ENCODE results near the gene FHIT. TPM values are rescaled to one million over a fixed set of nuclear protein-coding genes. Genes with fewer than 3 reads are reported as not detected.

The FHIT gene
- total RNA-seq, 4 donors from 2014 or later = 7.5 to 20.1 (median 13.5) TPM

GRCh38 chr3:60202052-60202726 lies 1049.1 kb downstream of the FHIT start:
- Histone ChIP-seq H3K36me3 (no peaks in the 10 kb centered on the region), H3K27me3 (no peaks in the 10 kb centered on the region), H3K4me1 (no peaks in the 10 kb centered on the region), H3K9me3 (no peaks in the 10 kb centered on the region), H3K27ac (no peak overlapping the region), H3K4me3 (no peak overlapping the region)
- no peak for DNase-seq
- in situ Hi-C loops (cut with MboI; ENCODE audit: low pct_ligation_motif_present in 1 of 4, low pct_unique_long_range_greater_than_20kb in 1 of 4, low sequenced_read_pairs in 3 of 4) = no loop called here
- WGBS, 2 donors (ENCODE audit: low coverage in 1 of 2) = 57 to 64% methylated on average over 1 to 3 of the region's 3 CpGs
- TF ChIP-seq POLR2AphosphoS5 (IDR thresholded peaks at IDR 0.05) (no peak), EP300 (IDR thresholded peaks at IDR 0.05; ENCODE audit: low read depth) (no peak), POLR2A (IDR thresholded peaks at IDR 0.05) (no peak)
- TF ChIP-seq, protein P1, sequence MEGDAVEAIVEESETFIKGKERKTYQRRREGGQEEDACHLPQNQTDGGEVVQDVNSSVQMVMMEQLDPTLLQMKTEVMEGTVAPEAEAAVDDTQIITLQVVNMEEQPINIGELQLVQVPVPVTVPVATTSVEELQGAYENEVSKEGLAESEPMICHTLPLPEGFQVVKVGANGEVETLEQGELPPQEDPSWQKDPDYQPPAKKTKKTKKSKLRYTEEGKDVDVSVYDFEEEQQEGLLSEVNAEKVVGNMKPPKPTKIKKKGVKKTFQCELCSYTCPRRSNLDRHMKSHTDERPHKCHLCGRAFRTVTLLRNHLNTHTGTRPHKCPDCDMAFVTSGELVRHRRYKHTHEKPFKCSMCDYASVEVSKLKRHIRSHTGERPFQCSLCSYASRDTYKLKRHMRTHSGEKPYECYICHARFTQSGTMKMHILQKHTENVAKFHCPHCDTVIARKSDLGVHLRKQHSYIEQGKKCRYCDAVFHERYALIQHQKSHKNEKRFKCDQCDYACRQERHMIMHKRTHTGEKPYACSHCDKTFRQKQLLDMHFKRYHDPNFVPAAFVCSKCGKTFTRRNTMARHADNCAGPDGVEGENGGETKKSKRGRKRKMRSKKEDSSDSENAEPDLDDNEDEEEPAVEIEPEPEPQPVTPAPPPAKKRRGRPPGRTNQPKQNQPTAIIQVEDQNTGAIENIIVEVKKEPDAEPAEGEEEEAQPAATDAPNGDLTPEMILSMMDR (IDR thresholded peaks at IDR 0.05) = no peak
- intact Hi-C loops (cut with DNase I; ENCODE audit: low total_unique reads) = no loop called here

DNA sequence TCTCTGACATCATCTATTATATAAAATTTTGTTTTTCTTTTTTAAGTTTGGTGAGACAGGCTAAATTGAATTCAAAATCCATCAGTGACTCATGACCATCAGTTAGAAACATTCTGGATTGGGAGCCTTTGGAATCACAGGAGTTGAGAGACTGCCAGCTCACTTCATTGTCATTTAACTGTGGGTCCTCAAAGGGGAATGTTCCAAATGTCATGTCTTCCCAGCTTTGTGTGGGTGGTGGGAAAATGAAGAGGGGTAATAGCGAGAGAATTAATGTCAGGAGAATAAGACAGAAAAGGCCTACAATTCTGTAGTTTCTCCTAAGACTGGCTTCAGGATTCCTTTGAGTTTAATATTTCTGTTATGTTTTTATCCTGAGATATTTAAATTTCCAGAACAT lies 1051.9 kb downstream of the FHIT start:
- H3K27ac ChIP-seq = no peak overlapping the region
- WGBS, 2 donors (ENCODE audit: low coverage in 1 of 2) = 38 to 71% methylated on average over 1 of the region's 1 CpG
- no peak for DNase-seq
- H3K9me3 ChIP-seq = no peaks in the 10 kb centered on the region
- H3K36me3 ChIP-seq = no peaks in the 10 kb centered on the region
- H3K27me3 ChIP-seq = no peaks in the 10 kb centered on the region
- intact Hi-C loops (cut with DNase I; ENCODE audit: low total_unique reads) (no loop called here), in situ Hi-C loops (cut with MboI; ENCODE audit: low pct_ligation_motif_present in 1 of 4, low pct_unique_long_range_greater_than_20kb in 1 of 4, low sequenced_read_pairs in 3 of 4) (no loop called here)
- H3K4me1 ChIP-seq = no peaks in the 10 kb centered on the region
- no peak overlapping the region for H3K4me3 ChIP-seq
- TF ChIP-seq EP300 (IDR thresholded peaks at IDR 0.05; ENCODE audit: low read depth) = no peak
- TF ChIP-seq POLR2A (IDR thresholded peaks at IDR 0.05) = no peak
- no peak for TF ChIP-seq POLR2AphosphoS5 (IDR thresholded peaks at IDR 0.05)

GRCh38 chr3:60198179-60198720 lies 1053.0 kb downstream of the FHIT start:
- H3K27me3 ChIP-seq = no peaks in the 10 kb centered on the region
- no peaks in the 10 kb centered on the region for H3K36me3 ChIP-seq
- H3K9me3 ChIP-seq = no peaks in the 10 kb centered on the region
- H3K27ac ChIP-seq = no peak overlapping the region
- in situ Hi-C loops (cut with MboI; ENCODE audit: low pct_ligation_motif_present in 1 of 4, low pct_unique_long_range_greater_than_20kb in 1 of 4, low sequenced_read_pairs in 3 of 4) = no loop called here
- WGBS, 2 donors (ENCODE audit: low coverage in 1 of 2) = 82 to 90% methylated on average over 5 of the region's 5 CpGs
- intact Hi-C loops (cut with DNase I; ENCODE audit: low total_unique reads) = no loop called here
- no peak overlapping the region for H3K4me3 ChIP-seq
- H3K4me1 ChIP-seq = no peaks in the 10 kb centered on the region
- no peak for DNase-seq
- no peak for TF ChIP-seq EP300 (IDR thresholded peaks at IDR 0.05; ENCODE audit: low read depth)
- no peak for TF ChIP-seq POLR2AphosphoS5 (IDR thresholded peaks at IDR 0.05)
- TF ChIP-seq POLR2A (IDR thresholded peaks at IDR 0.05) = no peak
- TF ChIP-seq, protein P1 (IDR thresholded peaks at IDR 0.05) = no peak

DNA sequence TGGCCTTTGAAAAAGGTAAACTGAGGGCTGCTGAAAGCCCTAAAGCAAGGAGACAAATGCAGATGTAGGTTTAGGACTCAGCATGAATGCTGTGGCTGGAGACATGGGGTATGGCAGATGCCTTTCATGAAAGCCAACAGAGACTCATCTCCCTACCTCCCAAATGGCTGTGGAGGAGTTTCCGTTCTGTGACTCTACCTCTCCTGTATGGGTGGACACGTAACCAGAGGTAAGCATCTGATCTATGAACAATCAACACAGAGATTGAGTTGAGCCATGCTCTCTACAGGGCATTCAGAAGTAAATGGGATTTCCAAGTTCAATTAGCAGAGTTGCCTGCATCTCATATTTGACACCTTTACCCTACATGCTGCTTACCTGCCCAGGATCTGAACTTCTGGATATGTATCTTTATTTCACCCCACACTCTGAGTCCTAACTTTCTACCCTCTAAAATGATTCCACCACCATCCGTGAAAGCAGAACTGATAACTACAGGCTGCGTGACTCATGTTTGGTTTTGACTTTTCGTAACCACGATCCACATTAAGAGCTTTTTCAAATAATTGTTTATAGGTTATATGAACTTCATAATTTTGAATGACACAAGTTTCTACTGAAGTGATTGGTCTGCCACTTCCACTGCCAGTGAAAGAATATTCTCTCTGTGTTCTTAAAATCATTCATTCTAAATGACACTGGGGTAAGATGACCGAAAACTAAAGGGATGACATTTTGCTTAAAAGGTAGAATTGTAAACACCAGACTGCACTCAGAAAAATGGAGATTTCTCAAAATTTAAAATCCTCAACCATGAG lies 1058.7 kb downstream of the FHIT start:
- WGBS, 2 donors (ENCODE audit: low coverage in 1 of 2) = 78 to 82% methylated on average over 6 to 7 of the region's 7 CpGs
- no peaks in the 10 kb centered on the region for H3K4me1 ChIP-seq
- no peaks in the 10 kb centered on the region for H3K9me3 ChIP-seq
- DNase-seq = no peak
- in situ Hi-C loops (cut with MboI; ENCODE audit: low pct_ligation_motif_present in 1 of 4, low pct_unique_long_range_greater_than_20kb in 1 of 4, low sequenced_read_pairs in 3 of 4) (no loop called here), intact Hi-C loops (cut with DNase I; ENCODE audit: low total_unique reads) (no loop called here)
- no peaks in the 10 kb centered on the region for H3K36me3 ChIP-seq
- H3K4me3 ChIP-seq = no peak overlapping the region
- no peak overlapping the region for H3K27ac ChIP-seq
- H3K27me3 ChIP-seq = no peaks in the 10 kb centered on the region
- TF ChIP-seq POLR2A (IDR thresholded peaks at IDR 0.05) (no peak), EP300 (IDR thresholded peaks at IDR 0.05; ENCODE audit: low read depth) (no peak), POLR2AphosphoS5 (IDR thresholded peaks at IDR 0.05) (no peak)
- TF ChIP-seq, protein P1 (IDR thresholded peaks at IDR 0.05) = no peak

Measured in transverse colon (tissue), 4 donors.